Right forelimb (tissue), 1 donor: ENCODE data around the gene PNPLA4.

ENCODE experiments used
- DNase-seq: peaks from one replicate; pipeline ENCODE4 v3.0.0-alpha.2; 2018

PNPLA4 gene, protein sequence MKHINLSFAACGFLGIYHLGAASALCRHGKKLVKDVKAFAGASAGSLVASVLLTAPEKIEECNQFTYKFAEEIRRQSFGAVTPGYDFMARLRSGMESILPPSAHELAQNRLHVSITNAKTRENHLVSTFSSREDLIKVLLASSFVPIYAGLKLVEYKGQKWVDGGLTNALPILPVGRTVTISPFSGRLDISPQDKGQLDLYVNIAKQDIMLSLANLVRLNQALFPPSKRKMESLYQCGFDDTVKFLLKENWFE

DNA sequence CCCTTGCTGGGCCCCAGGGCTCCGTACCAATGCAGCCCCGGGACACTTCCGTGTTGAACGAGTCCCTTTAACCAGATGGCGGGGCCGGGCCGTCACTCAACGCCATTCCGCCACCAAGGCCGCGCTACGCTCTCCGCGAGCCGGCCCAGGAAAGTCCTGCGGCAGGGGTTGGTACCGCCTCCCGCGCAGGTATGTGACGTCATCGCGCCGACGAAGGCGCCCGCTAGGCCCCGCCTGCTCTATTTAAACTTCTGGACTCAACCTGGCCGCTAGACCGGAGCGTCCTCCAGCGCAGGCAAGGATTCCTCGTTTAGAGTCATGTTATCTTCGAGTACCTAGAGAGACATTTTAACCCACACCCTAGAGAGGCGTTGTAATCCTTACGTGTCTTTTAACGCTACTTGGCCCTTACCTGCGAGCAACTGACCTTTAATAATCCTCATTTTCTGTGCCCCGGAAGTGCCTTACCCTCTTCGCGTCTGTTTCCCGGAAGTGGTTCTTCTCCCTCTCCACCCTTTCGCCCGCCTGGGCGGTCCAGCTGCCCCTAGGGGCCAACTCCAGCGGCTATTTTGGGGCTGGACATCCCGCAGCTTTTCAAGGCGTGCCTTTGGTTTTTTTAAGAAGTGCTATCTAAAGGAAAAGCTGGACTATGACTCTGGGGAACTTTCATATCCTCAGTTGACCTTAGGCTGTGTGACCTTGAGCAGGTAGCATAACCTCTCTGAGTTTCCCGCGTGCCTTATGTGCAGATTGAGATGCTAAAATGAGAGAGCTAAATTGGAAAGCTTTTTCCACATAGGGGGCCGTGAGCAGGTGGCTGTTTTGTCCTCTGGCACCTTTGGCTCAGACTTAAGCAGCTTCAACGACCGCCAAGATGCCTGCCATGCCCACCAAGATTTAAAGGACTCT, at the start of gene PNPLA4:
Gene PNPLA4, minus strand, starts transcription at position 155 of the 909 bp plus-strand sequence. CDS start 1,294 bp downstream, outside the sequence.
- DNase-seq, result peak; percentile 82

DNA sequence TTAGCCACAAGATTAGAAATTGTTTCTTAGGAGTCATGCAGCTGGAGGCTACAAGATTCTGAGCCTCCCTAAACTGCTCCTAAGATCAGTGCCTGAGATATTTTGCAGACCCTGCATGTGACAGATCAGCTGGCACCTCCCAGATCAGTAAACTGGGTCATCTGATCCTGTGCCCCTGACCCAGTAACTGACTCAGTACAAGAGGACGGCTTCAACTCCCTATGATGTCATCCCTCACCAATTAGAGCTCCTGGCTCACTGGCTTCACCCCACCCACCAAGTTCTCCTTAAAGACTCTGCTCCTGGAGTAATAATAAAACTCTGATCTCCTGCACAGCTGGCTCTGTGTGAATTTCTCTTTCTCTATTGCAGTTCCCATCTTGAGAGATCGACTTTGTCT, 45.4 kb upstream of the PNPLA4 start:
- no peak for DNase-seq

DNA sequence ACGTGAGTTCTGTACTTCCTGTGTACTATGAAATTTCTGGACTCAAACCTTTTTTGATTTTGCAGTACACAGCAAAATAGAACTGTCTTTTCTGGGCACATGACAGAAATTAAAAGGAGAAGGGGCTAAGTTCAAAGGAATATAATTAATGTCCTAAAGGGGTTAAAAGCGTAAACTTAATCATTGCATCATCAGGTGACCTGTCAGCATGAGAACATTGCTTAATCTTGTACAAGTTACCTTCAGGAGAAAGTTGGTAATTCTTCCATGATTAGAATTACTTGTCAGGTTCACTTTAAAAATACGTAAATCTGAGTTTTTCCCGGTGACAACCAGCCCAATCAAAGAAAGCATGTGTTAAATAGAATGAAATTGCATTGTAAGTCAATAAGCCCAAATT, 43.2 kb upstream of the PNPLA4 start:
- no peak for DNase-seq

DNA sequence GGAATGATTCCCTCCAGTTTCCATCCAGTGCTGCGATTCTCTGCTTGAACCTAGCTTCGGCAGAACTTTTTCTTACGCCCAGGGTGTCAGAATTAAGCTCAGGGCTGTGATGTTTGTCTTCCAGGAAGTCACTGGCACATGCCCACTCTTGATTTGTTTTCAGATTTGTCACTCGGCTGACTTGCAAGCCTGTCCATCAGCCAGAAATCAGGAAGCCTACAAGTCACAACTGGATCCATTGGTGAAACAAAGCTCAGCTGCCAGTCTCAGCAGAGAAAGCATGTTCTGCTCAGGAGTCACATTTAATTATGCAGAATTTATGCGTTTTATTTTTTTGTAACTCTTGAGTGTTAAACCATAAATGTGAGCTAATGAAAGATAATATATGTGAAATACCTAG, 38.2 kb upstream of the PNPLA4 start:
- no peak for DNase-seq

DNA sequence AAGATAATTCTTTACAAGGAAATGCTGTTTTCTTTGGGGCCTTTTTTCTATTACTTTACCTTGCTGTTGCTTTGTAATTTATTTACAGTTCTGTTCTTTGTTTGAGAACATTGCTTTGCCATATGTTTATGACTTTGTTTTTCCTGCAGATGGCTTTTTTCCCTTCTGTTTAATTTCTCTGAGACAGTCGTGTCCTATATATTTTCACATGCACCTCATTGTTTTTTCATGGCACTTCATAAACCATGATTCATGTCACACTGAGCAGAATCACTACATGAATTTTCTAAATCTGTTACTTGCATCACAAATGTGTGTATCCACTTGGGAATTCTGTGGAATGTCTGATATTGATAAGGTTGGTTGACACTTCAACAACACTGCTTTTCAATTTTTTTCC, 33.0 kb upstream of the PNPLA4 start:
- DNase-seq, result no peak

DNA sequence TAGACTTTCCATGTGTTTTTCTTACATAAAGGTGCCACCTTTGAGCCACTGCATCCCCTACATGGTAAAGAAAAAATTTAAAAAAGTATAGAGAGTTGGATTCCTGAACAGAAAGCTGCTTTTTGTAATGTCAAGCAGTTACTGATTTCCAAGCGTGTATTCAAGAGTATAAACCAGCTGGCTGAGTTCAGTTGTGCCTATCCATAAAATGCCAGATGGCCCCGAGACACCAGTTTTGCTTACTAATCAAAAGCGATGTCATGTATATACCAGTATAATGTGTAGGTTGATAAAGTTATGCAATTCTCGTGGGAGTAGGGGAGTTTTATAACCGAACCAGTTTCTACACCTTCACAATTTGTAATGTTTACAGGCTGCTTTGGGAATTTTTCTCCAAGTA, 26.2 kb upstream of the PNPLA4 start:
- DNase-seq, result no peak

DNA sequence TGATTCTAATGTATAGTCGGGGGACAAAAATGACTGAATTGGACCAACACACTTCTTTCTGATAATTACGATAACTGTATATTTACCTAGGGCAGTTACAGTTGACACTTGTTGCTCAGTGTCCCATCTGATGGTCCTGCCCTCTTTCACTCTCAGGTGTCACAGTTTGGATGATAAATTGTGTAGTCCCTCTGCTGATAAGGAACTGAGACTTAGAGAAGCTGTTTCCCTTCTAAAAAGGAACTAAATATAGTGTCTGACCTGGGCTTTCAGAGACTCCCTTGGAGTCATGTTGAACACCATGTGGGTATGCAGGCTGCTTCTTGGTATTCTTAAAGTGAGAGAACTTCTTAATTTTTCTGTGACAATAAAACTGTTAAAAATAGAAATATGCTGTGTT, 23.7 kb upstream of the PNPLA4 start:
- no peak for DNase-seq

DNA sequence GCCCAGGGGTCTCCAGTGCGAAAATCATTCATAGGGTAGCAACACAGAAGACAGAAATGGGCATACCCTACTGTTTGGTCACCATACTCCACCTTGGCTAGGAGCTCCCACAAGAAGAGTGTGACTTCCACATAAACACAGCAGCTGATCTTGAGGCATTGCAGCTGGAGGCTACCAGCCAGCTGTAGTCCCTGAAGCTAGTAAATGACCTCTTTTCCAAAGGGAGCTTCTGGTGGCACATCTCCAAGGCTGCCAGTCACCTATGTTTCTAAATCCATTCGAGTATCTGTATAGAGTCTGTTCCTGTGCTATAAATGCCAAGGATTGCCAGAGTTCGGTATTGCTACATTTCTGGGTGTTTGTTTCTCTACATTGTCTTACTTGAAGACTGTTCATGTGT, 21.3 kb upstream of the PNPLA4 start:
- no peak for DNase-seq

DNA sequence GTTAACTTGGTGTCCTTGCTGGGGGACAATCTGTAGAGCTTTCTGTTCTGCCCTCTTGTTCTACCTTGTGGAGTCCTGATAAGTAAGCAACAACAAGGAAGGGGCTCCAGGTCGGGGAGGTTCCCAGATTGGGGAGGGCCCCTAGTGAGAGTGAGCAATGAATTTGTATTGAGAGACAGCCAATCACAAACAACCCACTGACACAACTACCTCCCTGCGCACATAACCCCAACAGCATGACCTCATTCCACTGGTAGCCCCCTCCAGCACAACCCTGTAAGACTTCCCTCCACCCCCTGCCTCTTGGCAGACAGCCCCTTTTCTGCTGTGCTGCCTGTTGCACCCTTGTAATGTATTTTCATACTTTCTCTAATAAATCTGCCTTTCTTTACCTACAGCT, 19.7 kb upstream of the PNPLA4 start:
- no peak for DNase-seq

DNA sequence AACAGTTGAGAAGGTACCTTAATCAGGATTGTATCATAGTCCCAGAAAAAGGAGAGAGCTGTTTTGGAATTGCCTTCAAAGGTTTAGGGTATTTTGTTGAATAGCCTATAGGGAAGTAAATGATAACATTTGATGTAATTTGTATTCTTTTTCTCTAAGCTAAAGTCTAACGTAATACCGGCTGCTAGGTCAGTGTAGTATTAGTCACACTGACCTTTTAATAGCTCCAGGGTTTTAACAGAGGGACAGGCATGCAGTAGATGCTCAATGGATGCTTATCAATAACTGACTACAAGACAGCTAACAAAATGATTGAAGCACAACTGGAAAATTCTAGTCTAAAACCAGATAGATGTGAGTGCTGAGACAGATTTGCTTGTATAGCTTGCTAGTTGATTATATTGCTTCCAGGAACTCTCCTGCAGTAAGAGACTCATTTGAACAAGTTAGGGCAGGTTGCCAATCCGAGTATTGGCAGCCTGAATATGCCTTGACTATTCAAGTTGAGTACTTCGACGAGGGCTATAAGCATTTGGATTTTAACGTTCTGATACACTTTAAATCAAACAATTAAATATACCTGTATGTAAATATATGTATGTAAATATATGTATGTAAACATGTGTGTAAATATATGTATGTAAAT, 16.5 kb upstream of the PNPLA4 start:
- no peak for DNase-seq

DNA sequence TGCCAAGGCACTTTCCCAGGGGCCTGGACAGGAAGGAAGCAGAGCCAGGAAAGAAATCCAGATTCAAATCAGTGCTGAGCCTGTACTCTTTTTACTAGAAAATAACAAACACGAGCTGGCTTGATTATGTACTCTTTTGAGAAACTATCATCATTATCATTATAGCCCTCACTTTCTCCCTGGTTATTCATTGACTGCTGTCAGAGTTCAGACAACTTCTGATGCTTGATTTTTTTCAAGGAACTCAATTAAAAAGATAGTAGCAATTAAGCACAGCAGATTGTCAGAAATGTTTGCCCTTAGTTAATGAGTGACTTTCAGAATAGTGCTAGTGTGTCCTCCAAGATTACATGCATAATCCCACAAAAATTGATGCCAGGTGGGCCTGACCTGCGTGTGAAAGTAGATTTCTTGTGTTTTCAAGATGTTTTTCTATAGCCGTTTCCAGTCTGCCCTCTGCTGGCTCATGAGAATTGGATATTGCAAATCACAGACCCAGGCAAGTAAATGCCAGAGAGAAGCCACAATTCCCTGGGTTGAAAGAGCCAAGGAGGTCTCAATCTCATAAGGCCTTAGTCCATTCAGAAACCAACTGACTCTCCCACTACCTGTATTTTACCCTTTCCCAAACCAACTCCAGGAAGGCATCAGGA, 14.3 kb upstream of the PNPLA4 start:
- DNase-seq, result no peak

DNA sequence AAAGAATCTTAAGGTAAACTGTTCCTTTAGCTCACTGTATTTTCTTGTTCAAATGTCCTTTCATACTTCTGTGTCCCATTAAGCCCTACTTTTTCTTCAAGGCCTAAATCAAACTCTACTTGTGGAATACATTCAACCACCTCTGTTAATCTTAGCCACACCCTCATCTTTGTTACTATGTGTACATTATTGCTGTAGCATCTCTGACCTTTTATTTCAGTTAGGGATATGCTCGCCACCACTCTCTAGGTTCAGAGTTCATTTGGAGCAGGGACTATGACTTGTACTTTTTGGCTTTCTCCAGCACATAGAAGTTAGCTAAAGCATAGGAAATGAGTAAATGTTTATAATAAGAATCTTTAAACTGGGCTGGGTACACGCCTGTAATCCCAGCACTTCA, 6.8 kb upstream of the PNPLA4 start:
- DNase-seq, result no peak

DNA sequence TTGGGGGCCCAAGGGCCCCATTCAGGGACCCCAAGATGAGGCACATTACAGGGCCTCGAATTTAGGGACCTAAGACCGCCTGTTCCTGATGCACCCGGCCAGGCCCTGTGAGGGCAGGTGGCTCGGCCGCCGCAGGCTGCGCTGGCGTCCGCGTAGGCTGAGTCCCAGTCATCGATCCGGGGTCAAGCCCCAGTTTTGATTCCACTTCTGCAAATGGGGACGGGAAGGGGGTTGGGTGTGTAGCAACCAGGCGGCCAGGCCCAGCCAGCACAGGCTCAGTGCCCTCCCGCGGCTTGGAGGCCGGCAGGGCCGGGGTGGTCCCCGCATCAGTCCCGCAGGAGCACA, 327 bp downstream of the PNPLA4 start:
- no peak for DNase-seq

DNA sequence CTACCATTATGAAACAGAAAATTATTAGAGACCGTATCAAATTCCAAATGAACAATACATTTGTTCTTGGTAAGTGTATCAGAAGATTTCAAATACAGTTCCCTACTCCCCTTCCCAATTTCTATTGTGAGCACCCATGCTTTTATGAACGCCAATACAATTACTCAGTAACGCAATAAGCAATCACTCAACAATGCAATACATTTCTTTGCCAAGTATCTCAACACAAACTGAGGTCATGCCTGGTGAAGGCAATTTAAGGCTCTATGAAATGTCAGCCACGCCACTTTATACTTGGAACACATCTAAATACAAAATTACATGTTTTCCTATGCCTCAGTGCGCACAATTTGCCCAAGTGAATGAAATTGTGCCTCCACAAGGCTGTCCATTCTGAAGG, 712 bp downstream of the PNPLA4 start:
- DNase-seq, result no peak

DNA sequence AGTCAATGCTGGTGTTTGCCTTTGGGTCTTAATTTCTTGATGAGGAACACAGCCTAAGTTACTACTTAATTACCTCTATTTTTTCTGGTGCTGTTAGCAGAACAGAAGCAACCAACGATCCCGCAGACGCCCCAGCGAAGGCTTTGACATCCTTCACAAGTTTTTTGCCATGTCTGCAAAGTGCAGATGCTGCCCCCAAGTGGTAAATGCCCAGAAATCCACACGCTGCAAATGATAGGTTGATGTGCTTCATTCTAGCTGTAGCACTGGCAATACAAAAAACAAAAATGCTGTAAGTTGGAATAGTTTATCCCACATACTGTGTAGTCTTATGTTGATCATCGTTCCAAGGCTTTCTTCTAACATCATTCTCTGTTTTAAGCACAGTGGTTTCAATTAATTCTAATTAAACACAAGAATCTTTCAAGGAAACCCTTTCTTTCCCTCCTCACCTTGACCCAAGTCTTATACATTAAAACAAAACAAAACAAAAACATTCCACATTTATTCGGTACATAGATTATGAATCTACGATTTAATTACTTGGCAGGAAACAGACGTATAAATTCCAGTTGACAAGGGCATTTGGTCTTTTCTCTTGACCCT, 1.2 kb downstream of the PNPLA4 start:
- DNase-seq, result peak; percentile 43

DNA sequence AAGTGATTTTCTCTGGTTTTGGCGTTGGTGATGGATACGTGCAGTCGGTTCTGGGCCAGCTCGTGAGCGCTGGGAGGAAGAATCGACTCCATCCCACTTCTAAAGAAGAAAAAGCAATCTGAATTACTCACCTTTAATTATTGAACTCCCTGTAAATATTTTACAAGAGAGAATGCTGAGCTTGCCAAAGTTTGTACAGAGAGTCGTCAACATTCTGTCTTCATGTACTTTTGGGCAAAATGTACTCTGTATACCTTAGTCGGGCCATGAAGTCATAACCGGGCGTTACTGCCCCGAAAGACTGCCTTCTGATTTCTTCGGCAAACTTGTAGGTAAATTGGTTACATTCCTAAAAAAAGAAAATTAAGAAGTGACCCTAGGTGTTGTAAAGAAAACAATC, 5.5 kb downstream of the PNPLA4 start:
- DNase-seq, result no peak

DNA sequence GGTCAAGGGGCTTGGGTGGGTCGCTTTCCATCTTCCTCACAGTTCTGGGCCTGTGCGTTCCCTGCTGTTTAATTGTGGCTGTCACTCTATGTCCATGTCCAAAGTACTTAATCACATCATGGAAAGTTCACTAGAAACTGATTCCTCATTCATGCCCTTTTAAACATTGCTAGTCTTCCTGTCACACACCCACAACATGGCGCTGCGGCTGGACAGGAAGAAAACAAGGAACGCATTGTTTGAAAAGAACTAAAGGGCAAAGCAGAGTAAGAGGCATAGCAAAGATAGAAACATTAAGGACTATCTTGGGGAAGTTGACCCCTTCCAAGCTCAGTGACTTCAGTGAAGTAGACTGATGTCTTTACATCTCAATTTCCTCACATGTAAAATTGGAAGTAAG, 18.4 kb downstream of the PNPLA4 start:
- DNase-seq, result no peak

DNA sequence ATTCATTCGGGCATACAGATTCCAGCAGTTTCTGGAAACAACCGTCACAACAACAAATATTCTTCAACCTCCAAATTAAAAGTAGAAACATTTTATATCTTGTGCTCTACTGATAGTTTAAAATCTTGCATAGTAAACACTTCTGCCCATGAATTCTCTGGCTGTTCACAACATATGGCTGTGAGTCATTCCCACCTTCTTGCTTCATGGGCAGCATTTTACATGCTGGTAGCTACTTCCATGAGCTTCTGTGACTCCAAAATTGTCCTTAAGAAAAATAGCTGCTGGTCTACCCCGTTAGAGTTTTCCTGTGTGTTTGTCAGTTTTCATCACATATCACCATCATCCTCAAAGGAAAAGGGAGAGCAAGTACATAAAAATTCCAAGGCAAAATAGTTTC, 22.7 kb downstream of the PNPLA4 start:
- DNase-seq, result no peak

DNA sequence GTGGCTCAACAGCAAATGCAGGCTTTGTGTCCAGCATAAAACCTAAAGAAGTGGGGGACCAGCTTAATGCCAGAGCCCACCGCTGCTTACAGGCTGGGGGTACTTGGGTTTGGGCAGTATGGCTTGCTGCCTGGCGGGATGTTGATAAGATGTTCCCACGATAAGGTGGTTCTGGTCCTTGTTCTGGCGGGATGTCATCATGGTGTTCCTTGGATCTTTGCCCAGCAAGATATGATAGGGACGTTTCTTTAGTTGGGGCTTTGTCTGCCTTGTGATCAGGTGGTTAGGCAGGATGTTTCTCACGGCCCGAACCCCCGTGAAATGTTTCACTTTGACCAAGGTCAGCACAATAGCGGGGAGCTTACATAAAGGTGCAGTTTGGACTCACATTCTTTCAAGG, 35.3 kb downstream of the PNPLA4 start:
- no peak for DNase-seq

DNA sequence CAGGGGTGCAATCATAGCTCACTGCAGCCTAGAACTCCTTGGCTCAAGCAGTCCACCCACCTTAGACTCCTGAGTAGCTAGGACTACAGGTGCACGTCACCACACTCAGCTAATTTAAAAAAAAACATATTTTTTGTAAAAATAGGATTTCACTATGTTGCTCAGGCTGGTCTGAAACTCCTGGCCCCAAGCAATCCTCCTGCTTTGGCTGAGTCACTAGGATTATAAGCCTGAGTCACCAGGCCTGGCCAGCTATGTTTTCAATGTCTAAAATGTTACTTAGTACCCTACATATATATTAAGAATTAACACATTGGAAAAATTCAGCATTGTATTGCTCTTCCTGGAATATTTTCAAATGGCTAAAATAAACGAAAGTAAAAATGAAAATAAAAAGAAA, 37.5 kb downstream of the PNPLA4 start:
- DNase-seq, result no peak

DNA sequence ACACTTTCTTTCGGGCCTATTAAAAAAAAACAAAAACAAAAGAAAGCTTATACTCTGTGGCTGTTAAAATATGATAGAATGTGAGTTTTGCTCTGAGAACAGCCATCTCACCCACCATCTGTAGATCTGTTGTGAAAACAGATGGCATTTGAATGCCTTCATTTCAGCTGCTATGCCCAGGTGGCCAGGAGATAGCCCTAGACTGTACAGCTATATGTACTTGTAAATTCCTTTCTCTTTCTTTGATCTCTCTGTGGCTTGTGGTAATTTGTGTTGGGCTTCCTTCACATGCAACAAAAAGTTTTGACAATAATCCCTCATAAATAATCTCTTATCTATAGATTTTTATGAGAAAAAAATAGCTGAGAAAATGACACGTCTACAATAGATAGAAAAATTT, 38.1 kb downstream of the PNPLA4 start:
- DNase-seq, result no peak

DNA sequence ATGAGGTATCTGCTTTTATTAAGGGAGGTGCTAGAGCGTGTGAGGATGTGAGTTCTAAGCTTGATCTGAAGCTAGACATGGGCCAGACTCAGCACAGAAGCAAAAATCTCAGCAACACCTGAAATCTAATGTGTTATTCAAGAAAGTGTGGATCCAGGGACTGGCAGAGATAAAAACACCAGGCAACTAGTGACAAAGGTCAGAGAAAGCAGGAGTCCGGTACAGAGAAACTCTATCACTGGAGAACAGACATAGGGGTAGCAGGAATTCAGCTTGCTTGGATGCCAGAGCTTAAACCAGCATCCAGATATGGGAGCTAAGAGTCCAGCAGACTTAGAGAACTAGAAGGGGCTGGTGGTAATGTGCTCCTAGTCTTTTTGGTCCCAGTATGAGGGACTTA, 50.3 kb downstream of the PNPLA4 start:
- DNase-seq, result no peak

DNA sequence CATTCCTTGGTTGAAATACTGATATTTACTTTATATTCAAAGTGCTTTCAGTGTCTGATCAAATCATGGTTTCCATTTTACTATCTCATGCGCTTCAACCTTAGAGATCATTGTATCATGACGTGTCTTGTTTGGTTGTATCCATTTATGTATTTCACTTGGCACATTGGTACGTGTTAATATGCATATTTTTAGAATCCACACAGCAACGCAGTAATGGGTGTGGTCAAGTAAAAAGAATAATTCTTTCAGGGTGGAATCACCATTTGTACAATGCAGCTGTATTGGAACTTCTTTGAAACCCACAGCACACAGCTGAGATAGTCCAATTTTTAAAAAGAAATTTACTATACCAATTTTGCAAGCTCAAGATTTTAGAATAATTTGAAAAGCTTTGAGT, 55.2 kb downstream of the PNPLA4 start:
- no peak for DNase-seq
